Ascending aorta (tissue), 2 donors: Measurements from ENCODE around the gene EVA1A. TPM values are rescaled to one million over a fixed set of nuclear protein-coding genes. Genes with fewer than 3 reads are reported as not detected.

Experiments
- DNase-seq, 2 donors: peaks; one replicate each; pipeline ENCODE4 v3.0.0-alpha.2; 2019; ENCODE audit warnings: low spot score in 2 of 2
- H3K27ac ChIP-seq, 2 donors: fragments of 200-600 bp; sonication (generic); one replicate each; pipeline ENCODE4 v1.5.1; 2016 to 2017; ENCODE audit warnings: mild to moderate bottlenecking in 1 of 2
- H3K27me3 ChIP-seq: fragments of 200-600 bp; sonication (generic); one replicate; pipeline ENCODE4 v1.5.1; 2017
- H3K36me3 ChIP-seq, 2 donors: fragments of 200-600 bp; sonication (generic); one replicate each; pipeline ENCODE4 v1.5.1; 2016
- H3K4me1 ChIP-seq, 2 donors: fragments of 200-600 bp; sonication (generic); one replicate each; pipeline ENCODE4 v1.5.1; 2016 to 2017; ENCODE audit warnings: mild to moderate bottlenecking in 1 of 2
- H3K4me3 ChIP-seq, 2 donors: fragments of 200-600 bp; sonication (generic); one replicate each; pipeline ENCODE4 v1.5.1; 2016 to 2017; ENCODE audit warnings: mild to moderate bottlenecking in 1 of 2
- H3K9me3 ChIP-seq, 2 donors: fragments of 200-600 bp; sonication (generic); one replicate each; pipeline ENCODE4 v1.5.1; 2016
- CTCF ChIP-seq, 3 experiments: fragments of 200-600 bp in 2 of 3; fragments of 450-650 bp in 1 of 3; sonication (generic) in 2 of 3; IDR thresholded peaks; one replicate each; pipeline ENCODE4 v1.5.1; 2016 to 2019; ENCODE audit warnings: antibody characterized with exemption in 3 of 3, mild to moderate bottlenecking in 1 of 3, moderate library complexity in 1 of 3
- intact Hi-C: fragments of 100-400 bp; cut with DNase I; formaldehyde crosslinking; loops from one replicate; pipeline ENCODE4 v1.15.1; 2023
- total RNA-seq: library from RNA; depleted of rRNA; stranded (reverse); fragments of >200 nt; gene quantifications from one replicate; pipeline ENCODE4 v1.1.0, GENCODE V29; 2016

EVA1A gene
- total RNA-seq, 1 donor from 2014 or later = not detected

GRCh38 chr2:75602724-75603342 is 42.1 kb upstream of the EVA1A start:
- H3K36me3 ChIP-seq = no peaks in the 10 kb centered on the region
- TF ChIP-seq CTCF (IDR thresholded peaks at IDR 0.05) = no peak
- no peak overlapping the region for H3K4me3 ChIP-seq
- H3K27ac ChIP-seq = no peak overlapping the region
- peaks cover under 1% of the 10 kb centered on the region for H3K27me3 ChIP-seq
- H3K4me1 ChIP-seq = no peaks in the 10 kb centered on the region
- DNase-seq = no peak
- intact Hi-C loops = no loop called here
- H3K9me3 ChIP-seq = no peaks in the 10 kb centered on the region

GRCh38 chr2:75600461-75601011 is 39.8 kb upstream of the EVA1A start:
- H3K27ac ChIP-seq = no peak overlapping the region
- H3K4me1 ChIP-seq = no peaks in the 10 kb centered on the region

GRCh38 chr2:75598589-75599155 is 37.9 kb upstream of the EVA1A start:
- Histone ChIP-seq H3K9me3 (no peaks in the 10 kb centered on the region), H3K4me3 (no peak overlapping the region), H3K27ac (no peak overlapping the region), H3K4me1 (no peaks in the 10 kb centered on the region), H3K36me3 (no peaks in the 10 kb centered on the region), H3K27me3 (no peaks in the 10 kb centered on the region)
- DNase-seq = no peak
- intact Hi-C loops = no loop called here
- no peak for TF ChIP-seq CTCF (IDR thresholded peaks at IDR 0.05)

More at GRCh38 chr2:75600461-75601011, 39.8 kb upstream of the EVA1A start:
- H3K36me3 ChIP-seq = no peaks in the 10 kb centered on the region
- DNase-seq = no peak
- no peak for TF ChIP-seq CTCF (IDR thresholded peaks at IDR 0.05)
- intact Hi-C loops = no loop called here
- no peaks in the 10 kb centered on the region for H3K27me3 ChIP-seq
- no peak overlapping the region for H3K4me3 ChIP-seq
- no peaks in the 10 kb centered on the region for H3K9me3 ChIP-seq

DNA sequence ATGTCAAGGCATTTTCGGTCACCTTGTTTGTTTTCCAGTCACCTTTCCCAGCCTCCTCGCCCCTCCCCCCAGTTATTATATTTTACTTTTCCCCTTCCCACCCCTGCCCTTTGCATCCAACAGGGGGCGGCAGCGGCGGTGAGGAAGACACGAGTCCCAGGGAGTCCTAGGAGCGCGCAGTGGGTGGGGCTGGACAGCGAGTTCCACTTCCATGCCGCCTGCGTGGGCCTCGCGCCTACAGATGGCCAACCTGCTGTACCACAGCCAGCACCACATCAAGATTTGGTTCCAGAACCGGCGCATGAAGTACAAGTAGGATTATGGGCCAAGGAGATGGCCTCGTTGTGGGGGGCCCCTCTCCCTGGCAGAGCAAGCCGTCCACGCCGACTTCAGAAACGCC is 37.2 kb upstream of the EVA1A start:
- Histone ChIP-seq H3K4me3 (no peak overlapping the region), H3K27ac (no peak overlapping the region), H3K9me3 (no peaks in the 10 kb centered on the region), H3K36me3 (no peaks in the 10 kb centered on the region), H3K27me3 (no peaks in the 10 kb centered on the region), H3K4me1 (no peaks in the 10 kb centered on the region)
- no peak for DNase-seq
- intact Hi-C loops = no loop called here
- TF ChIP-seq CTCF (IDR thresholded peaks at IDR 0.05) = no peak

DNA sequence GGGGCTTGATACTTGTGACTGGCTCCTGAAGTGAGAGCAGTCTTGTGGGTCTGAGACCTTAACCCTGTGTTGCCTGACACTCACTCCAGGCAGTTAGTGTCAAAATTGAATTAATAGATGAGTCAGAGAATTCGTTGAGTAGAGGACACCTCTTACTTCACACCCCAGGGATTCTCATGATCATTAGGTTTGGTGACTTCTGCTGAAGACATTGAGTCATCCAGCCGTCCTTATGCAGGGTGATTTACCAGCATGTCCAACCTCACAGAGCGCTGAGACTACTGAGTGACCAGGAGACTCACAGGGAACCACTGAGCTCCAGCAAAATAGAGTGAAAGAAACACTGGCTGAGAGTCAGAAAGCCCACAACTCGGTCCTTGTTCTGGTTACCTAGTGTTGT is 36.0 kb upstream of the EVA1A start:
- Histone ChIP-seq H3K4me3 (no peak overlapping the region), H3K9me3 (no peaks in the 10 kb centered on the region), H3K4me1 (no peaks in the 10 kb centered on the region), H3K27ac (no peak overlapping the region), H3K27me3 (no peaks in the 10 kb centered on the region), H3K36me3 (no peaks in the 10 kb centered on the region)
- no peak for DNase-seq
- intact Hi-C loops = no loop called here
- TF ChIP-seq CTCF (IDR thresholded peaks at IDR 0.05) = no peak
